HG02870 (cell line): ENCODE results near the gene IFI35.
"Not testable (repeated sequence)": the region's sequence is repeated elsewhere in the genome, so short reads cannot be mapped to it uniquely, and the experiment has no call there.

Experiments
- ATAC-seq: cut with Tn5 transposase; IDR thresholded peaks from one replicate; pipeline ENCODE4 v1.9.1; 2021; ENCODE audit warnings: mild to moderate bottlenecking, moderate library complexity; ENCODE audit not compliant: unreplicated experiment

The IFI35 gene

DNA sequence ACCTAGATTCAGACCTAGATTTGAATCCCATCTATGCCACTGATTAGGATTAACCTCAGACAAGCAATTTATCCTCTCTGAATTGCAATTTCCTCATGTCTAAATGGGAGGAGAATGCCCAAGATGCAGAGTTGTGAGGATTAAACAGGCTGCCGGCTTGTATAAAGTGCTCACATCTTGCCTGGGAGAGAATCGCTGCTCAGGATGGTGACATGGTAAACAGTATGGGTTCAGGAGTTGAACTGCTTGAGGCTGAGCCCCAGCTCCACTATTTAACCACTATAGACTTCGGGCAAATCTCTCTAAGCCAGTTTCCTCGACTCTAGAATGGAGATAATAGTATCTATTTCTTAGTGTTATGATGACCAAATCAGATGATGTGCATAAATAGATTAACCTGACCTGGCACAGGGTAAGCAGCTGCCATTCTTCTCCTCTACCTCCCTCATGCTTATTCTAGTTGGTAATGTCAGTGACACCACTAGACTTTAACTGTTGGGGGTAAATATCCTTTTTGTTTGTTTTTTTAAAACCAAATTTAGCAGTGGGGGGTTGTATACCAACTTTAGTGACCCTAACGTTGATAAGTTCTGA is 9.1 kb upstream of the IFI35 start:
- no peak for ATAC-seq

DNA sequence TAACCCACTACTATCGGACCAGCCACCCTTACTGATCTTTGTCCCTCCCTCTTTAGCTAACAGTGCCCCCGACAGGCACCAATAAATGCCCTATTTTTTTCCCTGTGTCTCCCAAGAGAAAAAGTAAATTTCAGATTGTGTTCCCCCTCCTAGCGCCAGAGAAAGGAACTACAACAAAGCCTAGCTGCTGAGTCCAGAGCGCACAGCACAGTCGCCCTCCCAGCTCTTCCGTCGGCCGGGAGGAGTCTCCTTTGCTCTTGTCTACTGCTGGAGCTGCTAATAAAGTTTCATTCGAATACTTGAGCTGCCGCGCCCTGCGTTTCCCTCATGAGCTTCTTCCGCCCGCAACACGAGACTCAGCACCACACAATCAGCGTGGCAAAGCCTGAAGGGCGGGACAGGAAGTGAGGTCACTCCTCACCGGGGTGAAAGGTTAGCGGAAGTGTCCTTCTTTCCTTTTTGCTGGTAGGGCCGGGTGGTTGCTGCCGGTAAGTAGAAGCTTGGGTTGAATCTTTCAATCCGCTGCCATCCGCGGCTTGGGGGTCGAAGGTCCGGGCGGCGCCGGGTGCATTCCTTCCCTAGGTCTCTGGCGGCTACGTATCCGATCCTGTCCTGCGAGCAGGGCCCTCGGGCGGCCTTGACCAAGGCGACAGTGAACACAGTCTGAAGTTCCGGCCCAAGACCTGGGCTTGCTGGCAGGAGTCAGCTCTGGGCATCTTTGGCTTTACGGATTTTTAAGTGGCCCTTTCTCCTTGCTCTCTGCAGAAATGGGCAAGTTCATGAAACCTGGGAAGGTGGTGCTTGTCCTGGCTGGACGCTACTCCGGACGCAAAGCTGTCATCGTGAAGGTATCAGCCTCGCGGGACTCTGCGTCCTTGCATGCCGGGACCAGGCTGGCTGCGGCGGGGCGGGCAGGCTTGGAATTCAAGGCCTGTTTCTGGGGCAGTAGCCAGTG is 8.3 kb upstream of the IFI35 start, which contains the start of gene RPL27:
RPL27 (plus strand) TSS at position 436 of the 955 bp plus-strand sequence; CDS start at position 768, 332 bp downstream.
- ATAC-seq: peak; percentile 93

GRCh38 chr17:42999003-42999525 is 7.5 kb upstream of the IFI35 start:
- ATAC-seq: no peak

DNA sequence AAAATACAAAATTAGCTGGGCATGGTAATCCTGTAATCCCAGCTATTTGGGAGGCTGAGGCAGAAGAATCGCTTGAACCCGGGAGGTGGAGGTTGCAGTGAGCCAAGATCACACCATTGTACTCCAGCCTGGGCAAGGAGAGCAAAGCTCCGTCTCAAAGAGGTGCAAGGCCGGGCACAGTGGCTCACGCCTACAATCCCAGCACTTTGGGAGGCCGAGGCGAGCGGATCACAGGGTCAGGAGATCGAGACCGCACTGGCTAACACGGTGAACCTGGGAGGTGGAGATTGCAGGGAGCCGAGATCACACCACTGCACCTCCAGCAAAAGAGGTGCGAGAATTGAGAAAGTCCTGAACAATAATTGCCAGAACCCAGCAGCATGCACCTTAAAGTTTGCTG is 5.7 kb upstream of the IFI35 start:
- not testable (repeated sequence) for ATAC-seq

GRCh38 chr17:43003542-43004172 is 2.9 kb upstream of the IFI35 start:
- no peak for ATAC-seq

GRCh38 chr17:43010667-43011308 is 4.2 kb downstream of the IFI35 start:
- no peak for ATAC-seq

DNA sequence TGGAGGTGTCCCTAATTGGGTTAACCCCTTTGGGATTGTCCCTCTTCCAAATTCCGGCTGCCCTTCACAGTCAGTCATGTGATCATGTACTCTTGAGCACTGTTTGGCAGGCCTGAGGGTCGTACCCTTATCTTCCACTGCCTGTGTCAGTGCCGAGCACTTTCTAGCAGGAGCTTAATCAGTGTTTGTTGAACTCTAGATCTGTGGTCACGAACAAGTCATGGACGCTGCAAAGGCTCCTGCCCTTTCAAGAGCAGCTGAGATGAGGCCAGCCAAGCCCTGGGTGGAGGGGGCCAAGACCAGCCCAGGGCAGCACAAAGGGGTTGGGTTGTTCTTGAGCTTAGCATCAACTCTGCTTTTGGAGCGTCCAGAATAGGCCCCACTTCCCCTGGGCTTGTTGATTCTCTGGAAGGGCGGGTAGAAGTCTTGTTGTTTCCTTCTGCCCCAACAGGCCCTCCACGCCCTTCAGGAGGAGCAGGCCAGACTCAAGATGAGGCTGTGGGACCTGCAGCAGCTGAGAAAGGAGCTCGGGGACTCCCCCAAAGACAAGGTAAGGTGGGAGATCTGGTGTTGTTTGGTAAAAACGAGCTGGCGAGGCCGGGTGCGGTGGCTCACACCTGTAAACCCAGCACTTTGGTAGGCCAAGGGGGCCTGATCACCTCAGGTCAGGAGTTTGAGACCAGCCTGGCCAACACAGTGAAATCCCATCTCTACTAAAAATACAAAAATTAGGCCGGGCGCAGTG is 5.3 kb downstream of the IFI35 start:
- no peak for ATAC-seq

- ATAC-seq: no peak
Measured at GRCh38 chr17:43013296-43013695, 6.7 kb downstream of the IFI35 start.

GRCh38 chr17:43014020-43014648 is 7.5 kb downstream of the IFI35 start:
- ATAC-seq: no peak

- no peak for ATAC-seq
Measured at GRCh38 chr17:43014649-43015542, 8.3 kb downstream of the IFI35 start.

DNA sequence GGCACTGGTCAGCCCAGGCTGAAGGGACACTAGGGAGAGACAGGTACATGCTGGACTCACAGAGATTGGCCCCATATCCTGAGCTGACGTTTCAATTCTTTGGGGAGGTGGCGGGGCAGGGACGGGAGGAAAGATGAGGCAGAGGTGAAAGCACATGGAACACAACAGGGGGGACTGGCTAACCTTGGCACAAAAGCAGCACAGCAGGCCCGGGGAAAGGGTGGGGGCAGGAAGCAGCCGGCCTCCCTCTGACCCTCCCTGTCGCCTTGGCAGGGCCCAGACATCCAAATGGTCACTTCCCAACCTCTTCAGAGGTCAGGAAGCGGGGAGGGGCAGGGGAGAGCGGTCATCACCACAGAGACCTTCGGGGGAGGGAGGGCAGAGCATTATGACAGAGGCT is 9.0 kb downstream of the IFI35 start:
- ATAC-seq: no peak

- no peak for ATAC-seq
Measured at GRCh38 chr17:43016216-43016615, 9.6 kb downstream of the IFI35 start.

GRCh38 chr17:43018008-43018853 is 11.6 kb downstream of the IFI35 start:
- ATAC-seq: no peak

- no peak for ATAC-seq
Measured at GRCh38 chr17:43018932-43019331, 12.3 kb downstream of the IFI35 start.

GRCh38 chr17:43019418-43019817 is 12.8 kb downstream of the IFI35 start:
- ATAC-seq: no peak

- ATAC-seq: no peak
Measured at GRCh38 chr17:43020030-43020621, 13.5 kb downstream of the IFI35 start.
